GM18519 (cell line): ENCODE measurements around the gene NPR2.

Experiments
- ATAC-seq: cut with Tn5 transposase; IDR thresholded peaks from one replicate; pipeline ENCODE4 v1.9.1; 2021; ENCODE audit warnings: mild to moderate bottlenecking, moderate library complexity; ENCODE audit not compliant: unreplicated experiment, low FRiP score

NPR2 gene

GRCh38 chr9:35791297-35791921 lies at the start of gene NPR2:
Gene NPR2 (plus strand): TSS chr9:35791591. CDS start chr9:35792409, 818 bp downstream.
- no peak for ATAC-seq

GRCh38 chr9:35741740-35742139 lies 49.7 kb upstream of the NPR2 start:
- no peak for ATAC-seq

GRCh38 chr9:35743452-35743851 lies 47.9 kb upstream of the NPR2 start:
- ATAC-seq: no peak

- ATAC-seq: no peak
Measured at GRCh38 chr9:35743880-35744518, 47.4 kb upstream of the NPR2 start.

GRCh38 chr9:35745569-35745968 lies 45.8 kb upstream of the NPR2 start:
- ATAC-seq: no peak

- no peak for ATAC-seq
Measured at GRCh38 chr9:35746583-35746982, 44.8 kb upstream of the NPR2 start.

- no peak for ATAC-seq
Measured at GRCh38 chr9:35748242-35748857, 43.0 kb upstream of the NPR2 start.

- ATAC-seq: peak; percentile 48
Measured at GRCh38 chr9:35748858-35749514, 42.4 kb upstream of the NPR2 start, which contains the start of the genes GBA2 and RGP1. Gene GBA2 (minus strand): TSS chr9:35749228. CDS start chr9:35748704, 524 bp downstream. Gene RGP1 (plus strand): TSS chr9:35749287. CDS start chr9:35749756, 469 bp downstream.

- ATAC-seq: peak; percentile 7
Measured at GRCh38 chr9:35749515-35750255, 41.7 kb upstream of the NPR2 start.

- no peak for ATAC-seq
Measured at GRCh38 chr9:35750256-35750531, 41.2 kb upstream of the NPR2 start.

GRCh38 chr9:35753466-35753865 lies 37.9 kb upstream of the NPR2 start:
- no peak for ATAC-seq

- ATAC-seq: no peak
Measured at GRCh38 chr9:35754264-35754663, 37.1 kb upstream of the NPR2 start, which contains the start of gene MSMP. Gene MSMP (minus strand): TSS chr9:35754276. CDS start chr9:35754129, 147 bp downstream.

- ATAC-seq: no peak
Measured at GRCh38 chr9:35755071-35755470, 36.3 kb upstream of the NPR2 start.

GRCh38 chr9:35756275-35757225 lies 34.8 kb upstream of the NPR2 start:
- ATAC-seq: no peak

GRCh38 chr9:35757226-35757891 lies 34.0 kb upstream of the NPR2 start:
- no peak for ATAC-seq

- no peak for ATAC-seq
Measured at GRCh38 chr9:35757892-35758275, 33.5 kb upstream of the NPR2 start.

- no peak for ATAC-seq
Measured at GRCh38 chr9:35758475-35759050, 32.8 kb upstream of the NPR2 start.

GRCh38 chr9:35759795-35760194 lies 31.6 kb upstream of the NPR2 start:
- ATAC-seq: no peak

- no peak for ATAC-seq
Measured at GRCh38 chr9:35760651-35761050, 30.7 kb upstream of the NPR2 start.
